HEK293 (cell line): ENCODE data around the gene CCDC201.

Source experiments
- CTCF ChIA-PET: fragments of 350-600 bp; formaldehyde crosslinking; extraction: SDS; loops from one replicate; lab custom pipeline; 2021; ENCODE audit warnings: antibody characterized with exemption; lab: Yijun Ruan, JAX
- POLR2A ChIA-PET: fragments of 300-600 bp; formaldehyde crosslinking; extraction: SDS; loops from one replicate; lab custom pipeline; 2020; ENCODE audit warnings: antibody characterized with exemption, inconsistent platforms; lab: Yijun Ruan, JAX
- H3K27ac ChIP-seq: fragments of 200-500 bp; sonication (Bioruptor generic); 2 replicates; pipeline ENCODE4 v1.5.1; 2014; ENCODE audit warnings: low read depth, low read length, control low read depth, inconsistent platforms; ENCODE audit errors: extremely low read depth
- H3K36me3 ChIP-seq, 2 experiments: fragments of 200-500 bp in 1 of 2; sonication (Bioruptor generic) in 1 of 2; 1 replicate in 1 of 2; 2 replicates in 1 of 2; pipeline ENCODE4 v1.5.1; 2014 to 2017; ENCODE audit warnings: inconsistent platforms in 2 of 2, low read length in 2 of 2; ENCODE audit not compliant: control insufficient read depth in 2 of 2, insufficient read depth in 1 of 2
- H3K4me1 ChIP-seq: fragments of 200-500 bp; sonication (Bioruptor generic); 2 replicates; pipeline ENCODE4 v1.5.1; 2014; ENCODE audit warnings: mild to moderate bottlenecking, low read length, inconsistent platforms; ENCODE audit not compliant: control insufficient read depth, insufficient read depth
- H3K4me3 ChIP-seq: 2 replicates; pipeline ENCODE4 v1.5.1; 2011; ENCODE audit warnings: low read depth, mild to moderate bottlenecking, control low read depth, low read length, moderate library complexity
- H3K9me3 ChIP-seq: fragments of 200-500 bp; sonication (Bioruptor generic); 2 replicates; pipeline ENCODE4 v1.5.1; 2014; ENCODE audit warnings: low read depth, low read length, inconsistent platforms; ENCODE audit not compliant: control insufficient read depth, insufficient read depth
- KLF1 ChIP-seq: fragments of 450-650 bp; formaldehyde crosslinking; IDR thresholded peaks from 2 replicates; pipeline ENCODE4 v1.5.1; 2016; ENCODE audit warnings: missing biosample characterization, missing genetic modification characterization
- SP3 ChIP-seq: fragments of 450-650 bp; formaldehyde crosslinking; IDR thresholded peaks from 2 replicates; pipeline ENCODE4 v1.5.1; 2016; ENCODE audit warnings: missing biosample characterization, missing genetic modification characterization
- YY2 ChIP-seq: fragments of 450-650 bp; formaldehyde crosslinking; IDR thresholded peaks from 2 replicates; pipeline ENCODE4 v1.5.1; 2016; ENCODE audit warnings: missing biosample characterization, missing genetic modification characterization
- ZEB2 ChIP-seq: fragments of 450-650 bp; formaldehyde crosslinking; IDR thresholded peaks from 2 replicates; pipeline ENCODE4 v1.5.1; 2016; ENCODE audit warnings: missing biosample characterization, missing genetic modification characterization
- ZNF112 ChIP-seq: fragments of 450-650 bp; formaldehyde crosslinking; IDR thresholded peaks from 2 replicates; pipeline ENCODE4 v1.5.0; 2017; ENCODE audit warnings: missing biosample characterization, missing genetic modification characterization
- ZNF132 ChIP-seq: fragments of 450-650 bp; formaldehyde crosslinking; IDR thresholded peaks from 2 replicates; pipeline ENCODE4 v1.5.1; 2017; ENCODE audit warnings: missing biosample characterization, missing genetic modification characterization, borderline replicate concordance
- ZNF148 ChIP-seq: fragments of 450-650 bp; formaldehyde crosslinking; IDR thresholded peaks from 2 replicates; pipeline ENCODE4 v1.5.0; 2017; ENCODE audit warnings: missing biosample characterization, missing genetic modification characterization, borderline replicate concordance
- ZNF19 ChIP-seq: fragments of 450-650 bp; formaldehyde crosslinking; IDR thresholded peaks from 2 replicates; pipeline ENCODE4; 2016; ENCODE audit warnings: missing biosample characterization, missing genetic modification characterization, low read depth
- ZNF302 ChIP-seq: fragments of 450-650 bp; formaldehyde crosslinking; IDR thresholded peaks from 2 replicates; pipeline ENCODE4 v1.5.1; 2016; ENCODE audit warnings: missing biosample characterization, missing genetic modification characterization, low read depth
- ZNF335 ChIP-seq: fragments of 450-650 bp; formaldehyde crosslinking; conservative IDR thresholded peaks from 2 replicates; pipeline ENCODE4 v1.5.1; 2016; ENCODE audit warnings: missing biosample characterization, missing genetic modification characterization
- ZNF362 ChIP-seq: fragments of 450-650 bp; formaldehyde crosslinking; IDR thresholded peaks from 2 replicates; pipeline ENCODE4 v1.5.1; 2016; ENCODE audit warnings: missing biosample characterization, missing genetic modification characterization
- ZNF404 ChIP-seq: fragments of 450-650 bp; formaldehyde crosslinking; IDR thresholded peaks from 2 replicates; pipeline ENCODE4 v1.5.1; 2017; ENCODE audit warnings: missing biosample characterization, missing genetic modification characterization
- ZNF416 ChIP-seq: fragments of 450-650 bp; formaldehyde crosslinking; IDR thresholded peaks from 2 replicates; pipeline ENCODE4 v1.5.1; 2016; ENCODE audit warnings: missing biosample characterization, missing genetic modification characterization
- ZNF48 ChIP-seq: fragments of 450-650 bp; formaldehyde crosslinking; IDR thresholded peaks from 2 replicates; pipeline ENCODE4 v1.5.1; 2016; ENCODE audit warnings: missing biosample characterization, missing genetic modification characterization
- ZNF585B ChIP-seq: fragments of 450-650 bp; formaldehyde crosslinking; IDR thresholded peaks from 2 replicates; pipeline ENCODE4 v1.5.1; 2016; ENCODE audit warnings: missing biosample characterization, missing genetic modification characterization
- ZNF610 ChIP-seq: fragments of 450-650 bp; formaldehyde crosslinking; IDR thresholded peaks from 2 replicates; pipeline ENCODE4 v1.5.1; 2016; ENCODE audit warnings: missing biosample characterization, missing genetic modification characterization, borderline replicate concordance
- ZNF76 ChIP-seq: fragments of 450-650 bp; formaldehyde crosslinking; IDR thresholded peaks from 2 replicates; pipeline ENCODE4; 2016; ENCODE audit warnings: low read depth, missing biosample characterization, missing genetic modification characterization, borderline replicate concordance
- ZNF776 ChIP-seq: fragments of 450-650 bp; formaldehyde crosslinking; IDR thresholded peaks from 2 replicates; pipeline ENCODE4 v1.5.0; 2017; ENCODE audit warnings: missing biosample characterization, missing genetic modification characterization, borderline replicate concordance
- ZXDB ChIP-seq: fragments of 450-650 bp; formaldehyde crosslinking; IDR thresholded peaks from 2 replicates; pipeline ENCODE4 v1.5.1; 2016; ENCODE audit warnings: missing biosample characterization, missing genetic modification characterization

CCDC201 gene

GRCh38 chr7:45893996-45894664, 21.2 kb upstream of the CCDC201 start (continued):
- TF ChIP-seq ZNF132 (tag by site-specific recombination) (no peak), ZNF776 (tag by site-specific recombination) (no peak)

GRCh38 chr7:45893374-45893995, 20.6 kb upstream of the CCDC201 start:
- ChIA-PET CTCF (interaction anchor here (0.6 to 2.7 kb wide), 4 partner anchors 25 to 1207 kb away, joined by 5 to 14 read pairs (median 6); partner anchors contain the start of gene IGFBP3), POLR2A (no interaction called here)
- no peak for TF ChIP-seq KLF1 (tag by site-specific recombination)
- no peak for TF ChIP-seq ZNF585B
- Histone ChIP-seq H3K9me3 (no peaks in the 10 kb centered on the region), H3K4me3 (no peak overlapping the region), H3K27ac (no peak overlapping the region), H3K4me1 (no peaks in the 10 kb centered on the region), H3K36me3 (no peaks in the 10 kb centered on the region)

GRCh38 chr7:45892407-45893035, 19.6 kb upstream of the CCDC201 start:
- Histone ChIP-seq H3K9me3 (no peaks in the 10 kb centered on the region), H3K36me3 (no peaks in the 10 kb centered on the region), H3K27ac (no peak overlapping the region), H3K4me1 (no peaks in the 10 kb centered on the region), H3K4me3 (no peak overlapping the region)
- TF ChIP-seq ZNF404 (tag by site-specific recombination) (no peak), ZNF48 (tag by site-specific recombination) (no peak), ZNF362 (tag by site-specific recombination) (no peak), YY2 (tag by site-specific recombination) (no peak), ZNF112 (no peak)
- CTCF ChIA-PET, result interaction anchor here (0.5 to 2.7 kb wide), 6 partner anchors 26 to 1289 kb away, joined by 3 to 14 read pairs (median 5); partner anchors contain the start of gene IGFBP3
- POLR2A ChIA-PET, result no interaction called here

GRCh38 chr7:45891462-45892402, 18.9 kb upstream of the CCDC201 start:
- POLR2A ChIA-PET, result no interaction called here
- H3K4me3 ChIP-seq, result no peak overlapping the region
- TF ChIP-seq ZEB2 (no peak), ZNF302 (no peak), ZXDB (tag by site-specific recombination) (no peak), ZNF610 (no peak), SP3 (tag by site-specific recombination) (no peak), ZNF416 (no peak), ZNF19 (tag by site-specific recombination) (no peak), ZNF148 (tag by site-specific recombination) (no peak), ZNF335 (tag by site-specific recombination) (no peak), ZNF76 (tag by site-specific recombination) (no peak)
- no peaks in the 10 kb centered on the region for H3K4me1 ChIP-seq
- H3K36me3 ChIP-seq, result no peaks in the 10 kb centered on the region
- CTCF ChIA-PET, result interaction anchor here (0.5 to 2.7 kb wide), 13 partner anchors 10 to 1290 kb away, joined by 3 to 15 read pairs (median 5); partner anchors contain the start of gene IGFBP3
- H3K9me3 ChIP-seq, result no peaks in the 10 kb centered on the region
- H3K27ac ChIP-seq, result no peak overlapping the region
